ENCODE results near the gene OR52H1.

DNA sequence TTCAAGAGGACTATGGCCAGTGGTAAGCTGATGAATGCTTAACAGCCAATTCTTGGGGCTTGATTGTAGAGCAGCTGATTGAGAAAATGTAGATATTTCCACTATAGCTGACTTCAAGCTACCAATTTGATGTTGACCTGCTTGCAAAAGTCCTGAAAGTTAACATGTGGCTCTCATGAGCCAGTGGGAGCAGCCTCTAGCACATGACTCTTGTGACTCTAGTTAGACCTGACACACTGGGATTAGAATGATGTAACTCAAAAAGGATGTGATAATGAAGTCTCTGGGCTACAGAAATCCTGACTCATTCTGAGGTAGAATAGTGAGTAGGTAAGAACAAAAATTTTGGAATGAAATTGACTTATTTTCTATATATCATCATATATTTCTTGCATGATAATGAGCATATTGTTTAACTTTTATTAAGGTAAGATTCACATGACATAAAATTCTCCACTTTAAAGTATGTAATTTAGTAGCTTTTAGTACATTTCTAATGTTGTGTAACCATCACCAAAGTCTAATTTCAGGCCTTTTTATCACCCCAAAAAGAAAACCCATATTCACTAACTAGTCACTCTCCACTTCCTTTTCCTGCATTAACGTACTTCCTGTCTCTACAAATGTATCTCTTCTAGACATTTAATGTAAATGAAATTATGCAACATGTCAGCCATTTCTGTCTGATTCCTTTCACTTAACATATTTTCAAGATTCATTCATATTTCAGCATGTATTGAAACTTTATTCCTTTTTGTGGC lies 16.1 kb upstream of the OR52H1 start:
- TF ChIP-seq TAF1 (IDR thresholded peaks at IDR 0.05; ENCODE audit: low read depth, low read length) (no peak), POLR2A (IDR thresholded peaks at IDR 0.05; ENCODE audit: low read depth, low read length) (no peak), POLR2AphosphoS5 (IDR thresholded peaks at IDR 0.05; ENCODE audit: low read depth, low read length) (no peak), POU2F2 (IDR thresholded peaks at IDR 0.05; ENCODE audit: low read depth, low read length) (no peak), PAX5 (IDR thresholded peaks at IDR 0.05; ENCODE audit: insufficient read depth, low read length, severe bottlenecking) (no peak)
